Activated CD4-positive, alpha-beta T cell treated with anti-CD3 and anti-CD28 coated beads for 4 hours (primary cell): ENCODE results near the gene SIPA1.

Experiments used
- DNase-seq, 2 donors: peaks; one replicate each; pipeline ENCODE4 v3.0.0-alpha.2; 2020

Gene SIPA1

DNA sequence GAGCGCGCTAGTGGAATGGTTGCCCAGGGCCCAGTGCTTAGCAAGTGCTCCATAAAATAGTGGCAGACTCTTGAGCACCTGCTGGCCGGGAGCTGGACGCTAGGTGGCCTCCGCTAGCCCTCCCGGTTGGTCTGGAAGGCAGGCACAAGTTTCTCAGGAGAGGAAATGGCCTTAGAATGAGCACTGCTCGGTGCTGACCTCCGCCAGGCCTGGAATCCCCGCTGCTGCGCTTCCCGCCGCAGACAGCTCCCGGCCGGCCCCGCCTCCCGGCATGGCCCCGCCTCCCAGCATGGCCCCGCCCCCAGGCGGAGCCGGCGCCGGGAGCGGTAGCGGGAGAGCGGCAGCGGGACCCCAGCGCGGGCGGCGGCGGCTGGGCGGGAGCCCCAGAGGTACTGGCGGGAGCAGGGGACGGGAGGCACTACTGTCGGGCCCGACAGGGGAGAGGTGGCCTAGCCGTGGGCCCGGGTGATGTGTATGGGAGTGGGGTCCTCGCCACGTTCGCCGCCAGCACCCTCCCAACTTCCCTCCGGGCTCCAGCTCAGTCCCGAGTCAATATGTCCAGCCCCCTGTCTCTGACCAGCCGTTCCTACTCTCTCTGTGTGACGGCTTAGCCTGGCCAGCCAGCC lies at the start of gene SIPA1:
TSS of gene SIPA1 (plus strand) at position 308 of the 626 bp plus-strand sequence. CDS start 2,821 bp downstream, outside the sequence.
- DNase-seq: peak; percentile 66 to 70

- peak; percentile 75 to 76 for DNase-seq
Measured at GRCh38 chr11:65588199-65589054, 49.5 kb upstream of the SIPA1 start.

GRCh38 chr11:65589444-65590239 lies 48.3 kb upstream of the SIPA1 start:
- DNase-seq: no peak

GRCh38 chr11:65590240-65590738 lies 47.6 kb upstream of the SIPA1 start:
- no peak for DNase-seq

GRCh38 chr11:65591939-65592857 lies 45.7 kb upstream of the SIPA1 start:
- no peak for DNase-seq

DNA sequence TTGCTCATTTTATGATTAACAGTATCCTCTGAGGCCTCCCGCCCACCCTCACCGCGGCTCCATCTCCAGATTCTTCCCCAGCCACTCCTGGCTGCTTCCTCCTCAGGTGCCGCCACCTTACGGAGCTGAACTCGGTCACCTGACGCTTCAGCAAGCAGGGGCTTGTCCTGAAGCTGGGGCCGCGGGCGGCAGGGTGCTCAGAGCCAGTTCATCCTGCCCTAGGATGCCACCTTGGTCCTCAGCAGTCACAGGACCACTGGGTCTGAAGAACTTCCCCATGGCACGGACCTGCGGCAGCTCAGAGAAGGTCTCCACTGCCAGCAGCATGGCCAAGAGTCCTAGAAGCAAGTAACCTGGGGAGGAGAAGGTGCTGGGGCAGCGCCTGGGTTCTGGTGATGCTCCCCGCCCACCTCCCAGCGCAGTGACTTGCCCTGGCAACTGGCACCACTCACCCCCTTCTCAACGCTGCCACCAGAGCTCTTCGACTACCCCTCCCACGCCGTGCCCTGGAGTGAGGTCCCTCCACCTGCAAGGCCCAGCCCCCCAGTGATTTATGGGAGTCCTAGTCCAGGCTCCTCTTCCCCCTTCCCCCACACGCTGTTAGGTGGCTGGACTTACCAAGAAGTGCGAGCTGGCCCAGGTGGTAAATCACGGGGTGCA lies 44.9 kb upstream of the SIPA1 start:
- DNase-seq: no peak

GRCh38 chr11:65593518-65594414 lies 44.1 kb upstream of the SIPA1 start:
- DNase-seq: peak in 1 of 2 donors; percentile 51

DNA sequence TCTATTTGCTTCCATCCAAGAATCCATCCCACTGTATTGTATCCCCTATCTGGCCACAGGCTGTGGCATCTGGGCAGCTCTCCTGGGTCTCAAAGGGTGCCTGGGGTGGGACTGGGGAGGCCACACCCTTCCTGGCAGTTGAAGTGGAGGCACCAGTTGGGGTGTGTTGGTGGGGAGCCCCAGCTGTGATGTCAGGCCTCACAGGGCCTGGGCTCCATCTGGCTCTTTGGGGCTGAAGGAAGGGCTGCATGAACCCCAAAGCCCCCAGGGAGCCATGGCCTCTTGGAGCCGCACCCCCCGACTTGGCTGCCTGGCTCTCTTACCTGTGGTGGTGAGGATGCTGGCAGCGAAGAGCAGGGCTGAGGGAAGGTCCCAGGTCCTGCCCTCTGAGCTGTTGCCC lies 42.8 kb upstream of the SIPA1 start:
- no peak for DNase-seq

DNA sequence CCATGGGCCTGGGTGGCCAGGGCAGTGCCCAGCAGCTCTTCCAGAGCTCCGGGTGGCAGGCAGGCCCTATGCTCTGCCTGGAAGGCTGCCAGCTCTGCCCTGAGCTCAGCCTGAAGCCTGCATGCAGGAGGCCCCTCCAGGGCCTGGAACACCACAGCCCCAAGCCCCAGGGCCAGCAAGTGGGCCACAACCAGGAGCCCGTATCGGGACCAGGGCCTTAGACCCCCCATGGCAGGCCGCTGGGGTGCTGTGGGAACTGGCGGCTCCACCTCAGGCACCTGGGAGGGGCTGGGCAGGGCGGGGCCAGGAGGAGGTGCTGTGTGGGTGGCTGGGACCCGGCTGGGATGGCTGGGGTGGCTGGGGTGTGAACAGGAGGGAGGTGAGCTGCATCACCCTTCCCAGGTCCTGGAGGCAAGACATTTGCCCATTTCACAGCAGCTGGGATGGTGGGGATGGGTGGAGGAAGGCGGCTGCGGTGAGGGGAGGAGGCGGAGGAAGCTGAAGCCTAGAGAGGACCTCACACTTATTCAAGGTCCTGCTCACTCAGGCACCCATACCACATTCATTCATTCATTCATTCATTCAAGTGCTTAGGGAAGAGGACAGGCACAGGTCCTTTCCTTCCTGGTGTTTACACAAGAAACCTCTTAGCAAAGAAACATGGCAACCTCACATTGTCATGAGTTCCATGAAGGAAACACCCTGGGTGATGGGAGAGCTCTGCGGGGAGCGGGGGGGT lies 42.2 kb upstream of the SIPA1 start, which contains the start of gene KCNK7:
TSS of gene KCNK7 (minus strand) at position 258 of the 739 bp plus-strand sequence. CDS start at position 230, 28 bp downstream.
- no peak for DNase-seq

DNA sequence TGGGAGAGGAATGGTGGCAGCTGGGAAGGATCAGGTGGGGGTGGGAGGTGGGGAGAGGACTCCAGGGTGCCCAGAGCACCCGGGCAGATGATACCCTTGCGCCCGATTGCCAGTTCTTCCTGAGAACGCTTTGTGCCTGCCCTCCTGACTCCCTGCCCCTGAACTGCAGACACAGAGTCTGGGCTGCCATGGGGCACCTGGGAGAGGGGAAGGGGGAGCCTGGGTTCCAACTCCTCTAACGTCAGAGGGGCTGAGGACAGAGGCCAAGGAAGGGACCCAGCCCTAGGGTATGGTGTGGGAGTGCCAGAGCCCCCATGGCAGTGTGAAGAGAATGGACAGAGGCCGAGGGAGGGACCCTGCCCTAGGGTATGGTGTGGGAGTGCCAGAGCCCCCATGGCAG lies 41.4 kb upstream of the SIPA1 start:
- DNase-seq: no peak

- DNase-seq: no peak
Measured at GRCh38 chr11:65598258-65598699, 39.6 kb upstream of the SIPA1 start.

DNA sequence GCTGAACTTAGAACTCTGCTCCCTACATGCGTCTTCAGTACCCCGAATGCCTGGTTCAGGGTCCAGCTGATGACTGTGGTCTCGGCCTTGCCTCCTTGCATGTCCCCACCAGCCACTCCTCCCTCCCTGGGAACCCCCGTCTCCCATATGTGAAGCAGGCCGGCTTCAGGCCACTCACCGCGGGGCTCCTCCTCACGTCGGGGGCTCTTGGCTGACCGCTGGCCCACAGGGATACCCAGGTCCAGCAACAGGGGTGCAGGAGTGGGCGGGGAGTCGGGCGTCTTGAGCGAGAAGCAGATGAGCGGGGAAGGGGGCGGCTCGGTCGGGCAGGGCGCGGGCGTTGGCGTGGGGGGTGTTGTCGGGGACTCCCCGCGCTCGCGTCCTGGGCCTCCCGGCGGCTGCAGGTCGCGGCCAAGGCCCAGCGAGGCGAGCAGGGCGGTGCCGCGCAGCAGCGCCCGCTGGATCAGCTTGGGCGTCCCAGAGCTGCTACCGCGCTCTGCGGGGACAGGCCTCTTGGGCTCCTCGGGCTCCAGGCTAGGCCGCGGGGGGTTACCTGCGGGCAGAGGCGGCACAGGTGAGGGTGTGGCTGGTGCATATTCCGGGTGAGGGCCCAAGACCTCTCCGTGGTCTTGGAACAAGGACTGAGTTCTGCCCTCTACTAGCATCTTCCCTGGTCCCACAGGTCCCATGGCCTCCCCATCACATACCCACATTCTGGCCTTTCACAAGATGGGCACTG lies 38.5 kb upstream of the SIPA1 start:
- DNase-seq: no peak

GRCh38 chr11:65599955-65600246 lies 38.0 kb upstream of the SIPA1 start:
- DNase-seq: no peak

GRCh38 chr11:65604258-65604657 lies 33.6 kb upstream of the SIPA1 start:
- DNase-seq: no peak

DNA sequence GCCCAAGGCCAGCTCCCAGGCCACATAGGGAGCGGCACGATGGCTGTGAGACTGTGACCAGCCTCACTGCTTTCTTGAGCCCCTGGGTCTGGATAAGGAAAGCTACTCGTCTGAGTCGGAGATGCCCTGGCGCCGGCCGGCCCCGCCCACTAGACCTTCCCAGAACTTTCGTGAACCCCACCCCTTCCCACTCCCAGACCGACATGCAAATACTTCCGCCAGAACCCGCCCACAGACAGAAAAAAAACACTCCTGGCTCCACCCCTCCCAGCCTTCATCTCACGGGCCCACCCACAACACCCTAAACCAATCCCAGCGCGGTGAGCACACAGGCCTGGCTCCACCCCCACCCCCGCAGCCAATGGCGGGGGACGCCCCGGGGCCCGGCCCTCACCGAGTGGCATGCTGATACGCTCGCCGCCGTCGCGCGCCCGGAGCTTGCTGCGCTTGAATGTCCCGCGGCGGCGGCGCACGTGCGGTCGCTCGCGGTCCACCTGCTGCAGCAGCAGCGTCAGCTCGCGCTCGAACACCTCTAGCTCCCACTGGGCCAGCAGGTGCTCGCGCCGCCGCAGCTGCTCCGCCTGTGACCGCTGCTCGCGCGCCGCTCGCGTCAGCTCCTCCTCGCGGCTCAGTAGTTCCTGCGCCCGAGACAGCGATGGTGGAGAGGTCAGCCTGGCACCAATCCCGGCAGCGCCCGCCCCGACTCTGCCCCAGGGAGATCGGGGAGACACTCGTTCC lies 30.9 kb upstream of the SIPA1 start:
- no peak for DNase-seq

- no peak for DNase-seq
Measured at GRCh38 chr11:65607614-65608426, 30.1 kb upstream of the SIPA1 start.

- no peak for DNase-seq
Measured at GRCh38 chr11:65609229-65609628, 28.7 kb upstream of the SIPA1 start.
